Naive B cell (primary cell): ENCODE measurements around the gene STX3. TPM values are rescaled to one million over a fixed set of nuclear protein-coding genes. Genes with fewer than 3 reads are reported as not detected.
"Not testable (repeated sequence)": the region's sequence is repeated elsewhere in the genome, so short reads cannot be mapped to it uniquely, and the experiment has no call there.

ENCODE experiments used
- ATAC-seq, 2 donors: fragments of 150-1000 bp; cut with Tn5 transposase; 2 replicates each; pipeline ENCODE4 v1.10.0; 2021; ENCODE audit warnings: low read depth in 2 of 2, mild to moderate bottlenecking in 2 of 2, moderate library complexity in 2 of 2
- DNase-seq: peaks from one replicate; pipeline ENCODE4 v3.0.0; 2022
- H3K27ac Mint-ChIP-seq, 6 donors: one replicate each; pipeline ENCODE4 v1.8.0; 2020 to 2022; ENCODE audit warnings: mild to moderate bottlenecking in 6 of 6, mixed read lengths in 6 of 6, moderate library complexity in 5 of 6, inconsistent platforms in 2 of 6
- H3K27me3 Mint-ChIP-seq, 3 donors: one replicate each; pipeline ENCODE4 v1.8.0; 2021 to 2022; ENCODE audit warnings: mixed read lengths in 3 of 3, mild to moderate bottlenecking in 1 of 3
- H3K36me3 Mint-ChIP-seq, 2 donors: one replicate each; pipeline ENCODE4 v1.8.0; 2020 to 2022; ENCODE audit warnings: mixed read lengths in 2 of 2, inconsistent platforms in 1 of 2, mild to moderate bottlenecking in 1 of 2
- H3K4me1 Mint-ChIP-seq, 3 donors: one replicate each; pipeline ENCODE4 v1.8.0; 2020 to 2022; ENCODE audit warnings: mixed read lengths in 3 of 3, inconsistent platforms in 1 of 3, mild to moderate bottlenecking in 1 of 3, moderate library complexity in 1 of 3
- H3K4me3 Mint-ChIP-seq, 8 donors: one replicate each; pipeline ENCODE4 v1.8.0; 2020 to 2022; ENCODE audit warnings: mild to moderate bottlenecking in 8 of 8, mixed read lengths in 8 of 8, moderate library complexity in 8 of 8, inconsistent platforms in 2 of 8
- H3K9me3 Mint-ChIP-seq, 7 donors: one replicate each; pipeline ENCODE4 v1.8.0; 2020 to 2022; ENCODE audit warnings: mixed read lengths in 7 of 7, mild to moderate bottlenecking in 5 of 7, inconsistent platforms in 2 of 7, moderate library complexity in 1 of 7
- polyA plus RNA-seq, 6 donors: library from polyadenylated mRNA; unstranded; fragments of 300-500 nt; fragmentation: Illumina TruSeq; gene quantifications; one replicate each; pipeline ENCODE4 v1.2.3, GENCODE V29; 2021; ENCODE audit warnings: low read depth in 6 of 6

Gene STX3
- polyA plus RNA-seq, 6 donors from 2014 or later: 3.8 to 7.2 (median 5.7) TPM

- Mint-ChIP-seq H3K27ac (no peak overlapping the region), H3K27me3 (peaks cover 0 to 7% (median 5%) of the 10 kb centered on the region in 3 donors), H3K4me1 (no peaks in the 10 kb centered on the region), H3K4me3 (no peak overlapping the region), H3K9me3 (no peaks in the 10 kb centered on the region), H3K36me3 (no peaks in the 10 kb centered on the region)
- ATAC-seq (no peak), DNase-seq (no peak)
Observed at GRCh38 chr11:59841514-59841913, 86.3 kb downstream of the STX3 start.

DNA sequence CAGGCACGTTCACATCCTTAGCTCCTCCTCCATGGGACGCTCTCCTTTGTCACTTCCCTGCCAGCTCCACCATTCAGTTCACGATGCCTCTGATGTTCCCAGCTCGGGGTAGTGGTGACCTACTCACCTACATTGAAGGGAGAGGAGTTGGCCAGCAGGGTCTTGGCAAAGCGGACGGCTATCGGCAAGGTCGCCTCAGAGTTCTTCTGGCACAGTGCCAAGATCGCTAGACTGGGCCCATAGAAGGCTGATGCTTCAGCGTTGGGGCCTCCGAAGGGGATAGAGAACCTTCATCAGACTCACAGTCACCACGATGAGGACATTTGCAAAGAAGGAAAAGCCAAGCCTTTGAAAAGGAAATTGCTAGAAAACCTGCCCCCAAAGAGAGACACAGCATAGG is 87.1 kb downstream of the STX3 start:
- H3K27me3 Mint-ChIP-seq: peaks cover 0 to 7% (median 5%) of the 10 kb centered on the region in 3 donors
- ATAC-seq (no peak), DNase-seq (no peak)
- peaks cover 0 to under 1% of the 10 kb centered on the region in 2 donors for H3K36me3 Mint-ChIP-seq
- no peak overlapping the region for H3K27ac Mint-ChIP-seq
- no peak overlapping the region for H3K4me3 Mint-ChIP-seq
- no peaks in the 10 kb centered on the region for H3K4me1 Mint-ChIP-seq
- H3K9me3 Mint-ChIP-seq: no peaks in the 10 kb centered on the region

GRCh38 chr11:59845399-59845798 is 90.2 kb downstream of the STX3 start, which contains the start of gene CBLIF:
Gene CBLIF, minus strand, starts transcription at chr11:59845499. Its CDS starts 46 bp downstream, at chr11:59845453.
- Mint-ChIP-seq H3K4me3 (no peak within 1 kb of the TSS), H3K4me1 (no peaks in the 10 kb centered on the region), H3K27ac (peak within 1 kb of the TSS in 2 of 6 donors; percentile 4 to 33), H3K9me3 (peaks cover 0 to 2% (median 0%) of the 10 kb centered on the region in 7 donors), H3K36me3 (peaks cover 0 to 4% of the 10 kb centered on the region in 2 donors), H3K27me3 (peaks cover 0 to 5% (median 1%) of the 10 kb centered on the region in 3 donors)
- DNase-seq: no peak
- ATAC-seq: no peak

DNA sequence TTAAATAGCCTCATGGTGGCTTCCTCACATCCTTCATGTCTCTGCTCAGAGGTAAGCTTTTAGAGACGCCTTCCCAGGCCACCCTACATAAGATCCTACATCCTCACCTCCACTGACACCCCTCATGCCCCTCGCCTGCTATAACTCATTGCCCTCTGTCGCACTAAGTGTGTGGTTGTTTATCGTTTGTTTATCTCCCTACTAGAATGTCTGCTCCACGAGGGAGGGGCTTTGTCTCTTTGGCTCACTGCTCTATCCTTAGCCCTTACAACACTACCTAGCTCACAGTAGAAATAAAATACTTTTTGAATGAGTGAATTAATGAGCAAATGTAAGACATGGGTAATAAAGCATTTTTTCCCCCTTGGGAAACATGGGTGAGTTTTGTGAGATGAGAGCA is 91.4 kb downstream of the STX3 start:
- Mint-ChIP-seq H3K27me3 (peaks cover 0 to 7% (median 5%) of the 10 kb centered on the region in 3 donors), H3K4me3 (no peak overlapping the region), H3K36me3 (peaks cover 0 to 8% of the 10 kb centered on the region in 2 donors), H3K9me3 (peaks cover 0 to 2% (median 0%) of the 10 kb centered on the region in 7 donors), H3K4me1 (no peaks in the 10 kb centered on the region), H3K27ac (peak overlapping the region in 1 of 6 donors; percentile 36)
- no peak for ATAC-seq
- DNase-seq: no peak

DNA sequence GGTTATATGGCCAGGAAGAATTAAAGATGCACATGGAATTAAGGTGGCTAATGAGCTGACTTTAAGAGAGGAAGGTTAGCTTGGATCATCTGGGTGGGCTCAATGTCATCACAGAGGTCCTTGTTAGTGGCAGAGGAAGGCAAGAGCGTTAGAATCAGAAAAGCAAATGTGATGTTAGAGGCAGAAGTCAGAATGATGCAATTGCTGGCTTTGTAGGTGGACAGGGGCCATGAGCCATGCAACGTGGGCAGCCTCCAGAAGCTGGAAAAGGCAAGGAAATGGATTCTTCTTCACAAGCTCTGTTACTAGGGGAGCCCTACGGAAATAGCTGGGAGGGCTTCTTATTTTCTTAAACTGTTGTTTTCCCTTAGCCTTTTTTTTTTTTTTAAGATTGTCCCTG is 92.5 kb downstream of the STX3 start:
- peaks cover 0 to 8% of the 10 kb centered on the region in 2 donors for H3K36me3 Mint-ChIP-seq
- no peak for ATAC-seq
- H3K27ac Mint-ChIP-seq: peak overlapping the region in 1 of 6 donors; percentile 63
- no peaks in the 10 kb centered on the region for H3K4me1 Mint-ChIP-seq
- H3K9me3 Mint-ChIP-seq: peaks cover 0 to 2% (median 0%) of the 10 kb centered on the region in 7 donors
- no peak overlapping the region for H3K4me3 Mint-ChIP-seq
- peaks cover 0 to 7% (median 0%) of the 10 kb centered on the region in 3 donors for H3K27me3 Mint-ChIP-seq
- DNase-seq: no peak

DNA sequence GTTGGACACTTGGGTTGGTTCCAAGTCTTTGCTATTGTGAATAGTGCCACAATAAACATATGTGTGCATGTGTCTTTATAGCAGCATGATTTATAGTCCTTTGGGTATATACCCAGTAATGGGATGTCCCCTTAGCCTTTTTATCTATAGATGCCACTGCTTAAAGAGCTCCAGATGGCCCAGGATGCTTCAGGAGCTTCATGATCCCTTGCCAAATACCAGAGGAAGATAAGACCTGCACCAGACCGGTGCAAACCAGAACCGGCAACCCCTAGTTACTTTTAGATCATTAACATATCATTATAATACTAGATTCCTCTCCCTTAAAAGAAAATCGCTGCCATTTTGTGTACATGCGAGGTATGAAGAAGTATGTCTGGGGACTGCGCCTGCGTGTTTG is 93.3 kb downstream of the STX3 start:
- not testable (repeated sequence) for H3K27me3 Mint-ChIP-seq, ATAC-seq, H3K4me1 Mint-ChIP-seq, H3K4me3 Mint-ChIP-seq, H3K27ac Mint-ChIP-seq, H3K36me3 Mint-ChIP-seq, DNase-seq, H3K9me3 Mint-ChIP-seq

DNA sequence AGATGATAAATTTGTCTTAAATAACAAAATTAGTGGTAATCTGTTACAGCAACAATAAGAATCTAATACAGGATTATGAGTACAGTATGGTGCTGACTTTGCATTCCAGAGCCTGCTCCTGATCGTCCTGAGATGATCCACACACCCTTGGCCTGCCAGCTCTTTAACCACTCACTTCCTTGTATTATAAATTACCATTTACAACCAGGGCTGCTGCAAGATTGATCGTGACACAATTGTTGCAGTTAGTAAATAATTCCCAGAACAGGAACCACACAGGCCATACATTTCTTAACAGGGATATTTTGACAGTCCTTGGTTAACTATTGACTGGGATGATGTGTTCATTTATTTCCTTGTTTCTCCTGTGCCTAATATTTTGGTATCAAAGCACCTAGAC is 94.0 kb downstream of the STX3 start:
- no peak for ATAC-seq
- Mint-ChIP-seq H3K27ac (peak overlapping the region in 1 of 6 donors; percentile 18), H3K27me3 (peaks cover 0 to 7% (median 0%) of the 10 kb centered on the region in 3 donors), H3K9me3 (peaks cover 0 to 2% (median 0%) of the 10 kb centered on the region in 7 donors), H3K4me3 (no peak overlapping the region), H3K4me1 (no peaks in the 10 kb centered on the region), H3K36me3 (peaks cover 0 to 8% of the 10 kb centered on the region in 2 donors)
- DNase-seq: no peak

- ATAC-seq, H3K36me3 Mint-ChIP-seq, H3K4me1 Mint-ChIP-seq, H3K9me3 Mint-ChIP-seq, DNase-seq, H3K27ac Mint-ChIP-seq, H3K27me3 Mint-ChIP-seq, H3K4me3 Mint-ChIP-seq: not testable (repeated sequence)
Observed at GRCh38 chr11:59849551-59849950, 94.4 kb downstream of the STX3 start.

GRCh38 chr11:59851416-59851815 is 96.2 kb downstream of the STX3 start:
- H3K27me3 Mint-ChIP-seq, ATAC-seq, H3K36me3 Mint-ChIP-seq, H3K4me1 Mint-ChIP-seq, H3K27ac Mint-ChIP-seq, H3K9me3 Mint-ChIP-seq, DNase-seq: not testable (repeated sequence)
- H3K4me3 Mint-ChIP-seq: peak overlapping the region in 1 of 8 donors; percentile 3

- no peak overlapping the region for H3K4me3 Mint-ChIP-seq
- ATAC-seq: no peak
- peaks cover 0 to 7% (median 0%) of the 10 kb centered on the region in 3 donors for H3K27me3 Mint-ChIP-seq
- H3K4me1 Mint-ChIP-seq: no peaks in the 10 kb centered on the region
- peaks cover 0 to 4% of the 10 kb centered on the region in 2 donors for H3K36me3 Mint-ChIP-seq
- H3K9me3 Mint-ChIP-seq: no peaks in the 10 kb centered on the region
- DNase-seq: no peak
- no peak overlapping the region for H3K27ac Mint-ChIP-seq
Observed at GRCh38 chr11:59854871-59855270, 99.7 kb downstream of the STX3 start.

Other genes starting within 250 kb of the STX3 start
- not detected for gene OR4D9, start 243.8 kb upstream of the STX3 start, polyA plus RNA-seq
- 10 to 100 TPM; 20.4 to 34.4 (median 27.5) TPM for gene OSBP, start 139.6 kb upstream of the STX3 start, polyA plus RNA-seq
- gene PATL1, start 86.3 kb upstream of the STX3 start, polyA plus RNA-seq: 10 to 100 TPM in 1 of 6 donors, 1 to 10 TPM in 5; 3.3 to 11.9 (median 6.2) TPM
- not detected for gene OR10V1, start 41.5 kb upstream of the STX3 start, polyA plus RNA-seq
- 10 to 100 TPM; 61.8 to 95.9 (median 84.3) TPM for gene MRPL16, start 55.4 kb downstream of the STX3 start, polyA plus RNA-seq
- gene CBLIF, start 90.1 kb downstream of the STX3 start, polyA plus RNA-seq: not detected
- gene TCN1, start 111.1 kb downstream of the STX3 start, polyA plus RNA-seq: not detected
- not detected for gene OOSP3, start 123.4 kb downstream of the STX3 start, polyA plus RNA-seq
- gene OOSP1, start 183.1 kb downstream of the STX3 start, polyA plus RNA-seq: not detected
- gene OOSP4A, start 208.7 kb downstream of the STX3 start, polyA plus RNA-seq: not detected